D341Med (cell line): Measurements from ENCODE around the gene ADCY3.

Experiments
- DNase-seq: peaks from one replicate; pipeline ENCODE4 v3.0.0; 2012; ENCODE audit warnings: low spot score

The ADCY3 gene

DNA sequence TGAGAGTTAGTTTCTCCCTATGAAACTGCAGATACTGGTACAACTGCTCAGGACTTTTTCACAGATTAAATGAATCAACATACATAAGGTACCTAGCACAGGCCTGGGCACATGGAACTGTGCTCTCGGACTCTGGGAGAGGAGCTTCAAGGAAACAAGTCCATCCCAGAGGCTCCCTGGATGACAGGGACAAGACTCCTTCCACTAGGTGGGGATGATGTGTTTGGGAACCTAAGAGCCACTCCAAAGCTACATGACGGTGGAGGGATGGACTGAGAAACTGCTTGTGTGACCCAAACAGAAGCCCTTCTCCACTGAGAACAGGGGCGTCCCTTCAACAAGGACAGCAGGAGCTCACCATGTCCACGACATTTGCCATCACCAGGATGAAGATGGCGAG lies 89.7 kb downstream of the ADCY3 start:
- no peak for DNase-seq

DNA sequence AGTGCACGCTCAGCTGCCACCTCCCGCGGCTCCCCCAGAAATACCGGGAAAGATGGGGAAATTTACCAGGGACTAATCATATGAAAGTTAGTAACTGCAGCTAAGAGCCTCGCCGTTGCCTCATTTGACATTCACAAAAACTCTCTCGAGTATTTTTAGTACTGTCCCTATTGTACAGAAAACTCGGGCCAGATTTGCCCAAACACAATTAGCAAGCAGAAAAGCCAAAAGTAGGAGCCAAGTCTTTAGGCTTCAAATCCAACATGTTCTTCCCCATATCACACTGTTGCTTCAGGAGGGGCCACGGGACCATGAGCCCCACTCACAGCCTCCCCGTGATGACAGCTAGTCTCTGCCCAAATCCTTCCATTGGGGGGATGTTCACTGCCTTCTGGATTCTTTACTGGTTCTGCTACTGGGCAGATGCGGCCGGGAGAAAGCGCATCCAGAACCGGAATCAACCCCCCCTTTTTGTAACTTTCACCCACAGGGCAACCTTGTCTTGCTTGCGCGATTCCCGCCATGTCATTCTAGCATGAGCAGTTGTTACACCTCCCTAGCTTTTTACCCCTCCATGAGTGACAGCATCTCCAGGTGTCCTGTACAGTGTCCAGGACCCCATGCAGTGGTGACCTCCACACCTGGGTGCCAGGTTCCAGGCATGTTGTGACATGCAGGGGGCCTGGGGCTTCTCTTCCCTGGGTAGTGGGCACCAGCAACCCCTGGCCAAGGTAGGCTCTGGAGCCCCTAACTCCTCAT lies 91.6 kb downstream of the ADCY3 start:
- no peak for DNase-seq

DNA sequence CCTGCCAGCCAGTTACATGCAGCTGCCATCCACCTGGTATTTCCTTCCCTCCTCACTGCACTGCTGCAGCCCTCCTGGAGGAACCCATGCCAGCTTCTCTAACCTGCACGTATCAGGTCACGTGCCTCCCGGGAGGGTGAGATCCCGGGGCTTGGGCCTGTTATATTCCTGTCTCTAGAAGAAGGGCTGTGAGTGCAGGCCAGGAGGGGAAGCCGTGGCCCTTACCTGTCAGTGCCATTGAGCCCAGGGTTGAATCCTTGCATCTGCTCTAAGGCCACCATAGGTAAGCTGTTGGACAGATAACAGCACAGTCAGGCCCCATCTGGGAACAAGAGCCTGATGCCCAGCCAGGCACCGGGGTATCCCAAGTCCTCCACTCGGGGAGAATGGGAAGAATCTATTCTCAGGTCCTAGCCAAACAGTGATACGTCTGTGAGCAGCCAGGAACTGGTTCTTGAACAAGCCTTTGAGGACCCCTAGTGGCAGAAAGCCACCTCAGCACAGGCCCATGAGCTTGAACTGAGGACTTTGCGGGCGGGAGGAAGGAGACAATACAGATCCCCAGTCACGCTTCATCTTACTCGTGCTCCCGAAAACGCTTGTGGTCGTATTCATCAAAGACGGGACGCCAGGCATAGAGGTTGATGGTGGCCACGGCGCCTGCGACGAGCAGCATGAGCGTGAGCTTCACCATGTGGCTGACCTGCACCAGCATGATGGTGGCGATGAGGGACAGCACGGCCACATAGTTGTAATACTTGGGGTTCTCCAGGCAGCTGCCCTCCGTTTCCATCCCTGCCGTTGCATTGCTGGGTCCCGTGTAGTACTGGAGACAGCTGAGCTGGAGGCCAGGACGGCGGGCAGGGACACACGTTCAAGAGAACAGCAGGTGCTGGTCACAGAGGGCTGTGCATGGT lies 92.5 kb downstream of the ADCY3 start:
- peak; percentile 84 for DNase-seq

DNA sequence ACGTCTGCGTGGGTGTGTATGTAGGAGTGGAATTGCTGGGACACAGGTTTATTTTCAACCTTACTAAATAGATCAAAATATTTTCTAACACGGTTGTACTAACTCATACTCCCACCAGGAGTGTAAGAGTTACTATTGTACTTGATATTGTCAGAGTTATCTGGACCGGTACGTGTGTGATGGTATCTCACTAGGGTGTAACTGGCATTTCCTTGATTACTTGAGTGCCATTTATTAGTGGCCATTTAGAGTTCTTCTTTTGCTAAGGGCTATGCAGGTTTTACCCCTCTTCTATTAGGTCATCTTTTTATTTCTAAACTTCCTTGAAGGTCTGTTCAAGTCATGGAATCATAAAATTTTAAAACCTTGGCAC lies 93.3 kb downstream of the ADCY3 start:
- DNase-seq: no peak

DNA sequence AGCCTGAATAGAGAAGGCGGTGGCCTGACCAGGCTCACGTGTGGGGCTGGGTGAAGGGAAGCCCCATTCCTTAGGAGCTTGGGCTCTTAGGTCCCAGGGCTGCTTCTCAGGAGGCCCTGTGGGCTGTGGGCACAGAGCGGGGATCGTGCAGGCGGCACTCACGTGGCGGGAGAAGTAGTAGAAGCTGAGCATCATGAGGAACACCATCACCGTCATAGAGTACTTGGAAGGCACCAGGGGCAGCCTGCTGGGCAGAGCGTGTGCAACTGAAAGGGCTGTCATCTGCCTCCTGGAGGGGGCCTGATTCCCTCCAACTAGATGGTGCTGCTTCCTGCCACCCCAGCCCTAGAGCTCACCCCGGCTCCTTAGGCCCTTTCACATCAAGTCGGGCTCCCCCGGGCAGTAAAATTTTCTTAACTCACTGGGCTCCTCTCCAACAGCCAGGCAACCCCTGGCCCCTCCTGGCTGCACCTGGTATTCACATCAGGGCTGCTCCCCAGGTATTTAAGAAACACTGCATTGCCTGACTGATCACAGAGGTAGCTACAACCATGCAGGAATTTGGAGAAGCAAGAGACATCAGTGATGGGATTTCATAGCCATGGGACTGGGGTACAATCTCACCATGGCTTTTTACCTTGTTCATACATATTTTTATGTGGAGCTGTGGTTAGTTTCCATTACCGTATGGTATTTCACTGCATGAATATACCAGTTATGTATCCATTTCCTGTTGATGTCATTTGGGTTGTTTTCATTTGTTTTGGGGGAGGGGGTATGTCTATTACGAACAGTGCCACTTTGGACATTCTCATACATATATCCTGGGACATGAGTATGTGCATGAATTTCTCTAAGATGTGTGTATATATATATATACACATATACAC lies 93.9 kb downstream of the ADCY3 start:
- peak; percentile 21 for DNase-seq

DNA sequence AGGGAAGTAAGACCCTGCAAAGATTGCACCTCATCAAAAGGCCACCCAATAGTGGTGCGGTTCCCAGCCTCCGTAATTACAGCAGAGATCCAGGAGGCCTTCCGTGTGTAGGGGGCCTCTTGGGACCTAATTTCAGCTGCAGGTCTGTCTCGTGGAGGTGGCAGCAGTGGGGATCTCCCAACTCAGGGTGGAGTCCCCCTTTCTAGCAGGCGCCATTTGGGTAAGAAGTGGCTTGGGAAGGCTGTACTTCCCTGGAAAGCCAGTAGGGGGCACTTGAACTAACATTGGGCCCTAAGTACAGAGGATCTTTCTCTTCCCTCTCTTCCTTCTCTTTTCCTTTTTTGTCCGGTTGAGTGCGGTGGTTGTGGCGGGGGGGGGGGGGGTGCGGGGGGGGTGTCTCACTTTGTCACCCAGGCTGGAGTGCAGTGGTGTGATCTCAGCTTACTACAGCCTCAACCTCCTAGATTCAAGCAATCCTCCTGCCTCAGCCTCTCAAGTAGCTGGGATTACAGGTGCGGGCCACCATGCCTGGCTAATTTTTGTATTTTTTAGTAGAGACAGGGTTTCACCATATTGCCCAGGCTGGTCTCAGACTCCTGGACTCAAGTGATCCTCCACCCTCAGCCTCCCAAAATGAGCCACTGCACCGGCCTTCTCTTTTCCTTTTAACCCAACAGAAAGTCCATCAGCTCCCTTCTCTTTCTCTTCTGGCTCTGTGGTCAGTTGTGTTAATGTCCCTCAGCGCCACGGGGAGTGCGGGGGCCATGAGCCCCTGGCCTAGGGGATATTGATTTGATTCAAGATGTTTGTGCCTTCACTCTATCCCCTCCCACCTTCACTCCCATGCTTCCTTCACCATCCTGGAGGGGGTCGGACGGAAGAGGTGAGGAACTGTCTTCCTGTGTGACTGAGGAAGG lies 94.8 kb downstream of the ADCY3 start:
- DNase-seq: peak; percentile 43

DNA sequence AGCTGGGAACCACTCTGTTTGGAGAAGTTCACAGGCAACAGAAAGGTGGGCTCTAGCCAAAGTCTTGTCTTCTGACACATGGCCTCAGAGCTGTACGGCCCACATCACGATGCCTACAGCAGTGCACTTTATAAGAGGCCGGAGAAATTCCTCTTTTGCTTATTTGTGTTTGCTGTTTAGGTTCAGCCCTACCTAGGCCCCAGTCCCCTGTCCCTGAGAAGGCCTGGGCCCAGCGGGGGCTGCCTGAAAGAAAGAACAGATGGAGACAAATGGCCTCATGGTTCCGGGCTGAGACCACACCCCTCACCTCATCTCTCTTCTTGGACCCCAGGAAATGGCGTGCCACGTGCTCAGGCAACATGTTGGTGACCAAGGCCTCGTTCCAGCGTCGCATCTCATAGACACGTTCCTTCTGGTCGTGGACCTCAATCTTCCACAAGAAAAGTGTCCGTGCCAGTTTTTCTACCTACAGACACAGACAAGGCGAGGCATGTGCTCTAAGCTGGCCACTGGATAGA lies 95.9 kb downstream of the ADCY3 start:
- DNase-seq: no peak

DNA sequence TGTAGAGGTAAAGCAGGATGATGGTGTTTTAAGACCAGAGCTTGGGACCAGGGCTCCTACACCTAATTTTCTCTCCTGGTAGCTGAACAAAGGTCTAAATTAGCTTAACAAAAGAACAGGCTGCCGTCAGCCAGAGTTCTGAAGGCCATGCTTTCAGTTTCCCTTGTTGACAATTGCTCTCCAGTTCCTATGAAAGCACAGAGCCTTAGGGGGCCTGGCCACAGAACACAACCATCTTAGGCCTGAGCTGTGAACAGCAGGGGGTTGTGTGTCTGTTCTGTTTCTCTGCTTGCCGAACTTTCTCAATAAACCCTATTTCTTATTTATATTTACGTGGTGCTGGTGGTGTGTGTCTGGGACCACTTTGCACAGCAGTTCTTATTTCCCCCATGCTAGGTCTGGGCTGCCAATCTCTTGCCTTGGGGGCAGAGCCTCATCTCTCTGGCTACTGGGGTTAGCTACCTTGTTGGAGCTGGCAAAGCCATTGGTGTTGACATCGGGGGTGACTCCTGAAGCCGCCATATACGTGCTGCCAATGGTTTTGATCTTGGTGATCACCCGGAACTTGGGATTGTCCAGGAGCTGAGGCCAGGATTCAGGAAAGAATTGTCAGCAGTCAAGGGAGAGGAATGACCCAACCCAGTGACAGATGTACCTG lies 97.9 kb downstream of the ADCY3 start:
- DNase-seq: no peak

DNA sequence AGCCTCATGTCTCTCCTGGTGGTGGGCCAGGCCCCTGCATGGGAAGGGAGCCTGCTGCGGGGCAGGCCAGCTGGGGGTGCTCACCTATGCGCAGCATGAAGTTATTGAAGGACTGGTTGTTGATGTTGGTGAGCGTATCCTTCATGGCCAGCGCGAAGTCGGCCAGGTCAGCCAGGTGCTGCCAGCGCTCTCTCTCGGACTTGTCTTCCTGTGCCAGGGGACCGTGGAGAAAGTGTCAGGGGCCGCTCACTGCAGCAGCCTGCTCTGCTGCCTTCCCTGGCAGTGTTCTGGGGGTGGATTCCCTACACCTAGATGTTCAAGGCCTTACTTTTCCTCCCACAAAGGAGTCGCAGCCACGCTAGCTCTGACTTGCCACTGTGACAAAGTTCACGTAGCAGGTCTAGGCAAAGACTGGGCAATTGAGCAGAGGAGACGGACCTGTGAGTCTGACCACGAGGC lies 98.6 kb downstream of the ADCY3 start:
- DNase-seq: no peak

DNA sequence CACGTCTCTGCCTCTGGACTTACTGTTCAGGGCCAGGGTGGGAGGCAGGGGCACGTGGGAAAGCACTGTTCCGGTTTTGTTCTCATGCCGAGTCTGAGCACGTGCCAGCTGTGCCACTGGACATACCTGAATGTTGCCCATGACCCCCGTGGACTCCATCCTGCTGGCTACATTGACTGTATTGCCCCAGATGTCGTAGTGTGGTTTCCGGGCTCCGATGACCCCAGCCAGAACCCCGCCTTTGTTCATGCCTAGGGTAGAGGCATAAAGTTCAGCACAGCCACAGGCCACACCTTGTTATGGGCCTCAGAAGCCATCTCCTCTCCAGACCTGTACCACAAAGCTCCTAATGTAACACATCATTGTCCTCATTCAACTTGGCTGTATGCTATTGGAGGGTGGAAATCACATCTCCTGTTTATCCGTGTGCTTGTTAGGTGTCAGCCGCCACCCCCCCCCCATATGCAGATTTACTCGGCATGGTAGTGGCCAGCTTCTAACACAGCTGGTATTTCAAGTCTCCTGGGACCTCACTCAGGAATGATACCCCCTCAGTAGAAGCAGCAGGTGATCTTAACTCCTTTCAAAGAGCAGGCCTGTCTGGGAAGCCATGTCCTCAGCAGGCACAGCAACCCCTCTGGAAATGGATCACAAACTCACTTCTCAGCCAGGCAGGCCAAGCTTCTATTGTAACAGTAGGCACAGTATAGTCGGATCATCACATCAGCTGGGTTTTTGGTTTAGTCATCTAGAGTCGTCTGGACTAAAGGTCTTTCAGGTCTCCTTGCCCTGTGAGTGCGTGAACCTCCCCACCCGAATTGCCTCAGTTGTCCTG lies 99.2 kb downstream of the ADCY3 start:
- no peak for DNase-seq

DNA sequence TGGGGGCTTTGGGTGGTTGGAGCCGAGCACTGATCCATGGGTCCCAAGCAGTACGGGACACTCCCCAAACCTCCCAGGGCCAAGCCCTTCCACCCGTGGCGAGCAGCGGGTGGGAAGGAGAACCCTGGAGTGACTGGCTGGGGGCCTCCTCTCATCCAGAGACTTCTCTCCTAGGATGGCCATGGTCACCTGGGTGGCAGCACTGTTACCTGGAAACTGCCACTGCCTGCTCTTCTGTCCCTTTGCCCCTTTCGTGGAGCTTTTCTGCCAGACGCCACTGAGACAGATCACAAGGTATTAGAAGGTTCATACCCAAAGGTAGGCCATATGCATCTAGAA lies 99.9 kb downstream of the ADCY3 start:
- no peak for DNase-seq

DNA sequence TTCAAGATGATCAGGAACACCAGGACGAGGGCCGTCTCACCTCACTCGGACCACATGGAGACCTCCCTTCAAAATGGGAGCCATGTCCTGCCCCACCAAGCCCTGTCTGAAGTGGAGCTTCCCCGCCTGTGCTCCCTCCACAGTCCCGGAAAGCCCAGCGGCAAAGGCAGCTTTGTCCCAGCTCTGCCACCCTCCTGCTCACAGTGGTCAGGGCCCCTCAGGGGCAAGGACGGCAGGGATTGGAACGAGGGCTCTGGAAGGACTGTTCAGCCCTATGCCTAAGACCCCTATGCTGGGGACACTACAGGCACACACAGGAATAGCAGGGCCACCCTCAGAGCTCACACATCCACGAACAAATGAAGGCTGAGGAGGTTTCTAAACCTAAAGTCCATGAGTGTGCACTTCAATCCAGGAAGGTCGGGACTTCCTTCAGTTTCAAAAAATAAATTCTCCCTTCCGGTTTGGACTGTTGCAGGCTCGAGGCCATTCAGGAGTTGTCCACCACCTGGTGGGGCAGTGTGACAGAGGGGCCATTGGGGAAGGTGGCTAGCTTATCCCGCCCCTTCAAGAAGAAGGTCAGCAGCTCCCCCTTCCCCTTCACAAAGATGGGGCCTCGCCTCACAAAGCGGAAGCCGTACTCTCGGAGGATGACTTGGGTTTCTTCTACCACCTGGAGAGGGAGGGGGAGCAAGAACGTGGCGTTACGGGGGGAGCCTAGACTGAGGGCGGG lies 100.4 kb downstream of the ADCY3 start:
- DNase-seq: peak; percentile 15

DNA sequence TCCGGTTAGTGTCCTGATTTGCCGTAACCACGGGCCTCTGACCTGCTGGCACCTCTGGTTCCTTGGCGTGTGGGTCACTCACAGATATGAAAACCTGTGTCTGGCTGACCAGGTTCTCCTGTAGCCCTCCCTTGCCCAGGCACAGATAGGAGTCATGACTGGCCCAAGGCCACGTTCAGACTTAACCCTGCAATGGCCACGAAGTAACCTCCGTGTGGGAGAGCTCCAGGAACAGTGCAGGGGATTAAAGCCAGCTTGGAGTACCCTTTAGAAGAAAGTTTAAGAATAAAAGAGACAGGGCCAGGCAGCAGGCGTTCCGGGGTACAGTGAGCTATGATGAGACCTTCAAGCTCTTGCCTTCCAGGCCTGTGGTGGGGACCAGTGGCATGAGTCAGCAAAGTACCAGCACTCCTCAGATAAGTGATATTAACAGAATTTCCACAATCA lies 101.3 kb downstream of the ADCY3 start:
- DNase-seq: no peak

DNA sequence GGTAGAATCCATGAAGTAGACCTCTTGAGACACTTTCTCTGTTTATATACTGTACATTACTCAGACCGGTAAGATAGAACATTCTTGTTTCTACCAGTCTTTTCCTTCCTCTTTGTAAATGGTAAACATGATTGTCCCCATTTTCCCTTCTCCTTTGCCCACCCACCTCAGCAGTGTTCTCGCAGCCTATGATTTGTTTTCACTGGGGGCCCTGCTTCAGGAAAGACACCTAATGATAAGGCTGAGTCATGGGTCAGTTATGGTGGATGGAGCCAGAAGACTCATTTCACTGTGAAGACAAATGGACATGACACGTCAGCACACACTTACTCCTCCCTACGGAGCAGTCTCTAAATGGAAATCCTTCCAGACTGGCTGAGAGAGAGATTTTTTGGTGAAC lies 103.2 kb downstream of the ADCY3 start:
- no peak for DNase-seq

DNA sequence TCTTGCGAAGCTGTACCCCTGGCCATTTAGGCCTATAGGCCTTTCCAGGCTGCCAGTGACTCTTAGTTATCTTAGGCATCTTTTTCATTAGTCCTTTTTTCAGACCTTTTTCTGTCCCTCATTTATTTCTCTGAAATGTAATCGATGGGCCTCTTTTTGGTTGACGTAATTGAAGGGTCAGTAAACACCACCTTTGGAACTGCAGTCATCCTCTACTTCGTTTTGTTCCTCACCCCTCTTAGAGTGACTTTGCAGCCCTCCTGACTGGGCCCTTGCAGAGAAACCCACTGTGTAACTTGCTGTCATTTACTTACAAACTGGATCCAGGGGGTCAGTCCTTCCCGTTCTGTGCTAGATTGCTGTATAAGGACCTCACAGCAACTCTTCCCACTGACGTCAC lies 103.6 kb downstream of the ADCY3 start:
- DNase-seq: no peak

DNA sequence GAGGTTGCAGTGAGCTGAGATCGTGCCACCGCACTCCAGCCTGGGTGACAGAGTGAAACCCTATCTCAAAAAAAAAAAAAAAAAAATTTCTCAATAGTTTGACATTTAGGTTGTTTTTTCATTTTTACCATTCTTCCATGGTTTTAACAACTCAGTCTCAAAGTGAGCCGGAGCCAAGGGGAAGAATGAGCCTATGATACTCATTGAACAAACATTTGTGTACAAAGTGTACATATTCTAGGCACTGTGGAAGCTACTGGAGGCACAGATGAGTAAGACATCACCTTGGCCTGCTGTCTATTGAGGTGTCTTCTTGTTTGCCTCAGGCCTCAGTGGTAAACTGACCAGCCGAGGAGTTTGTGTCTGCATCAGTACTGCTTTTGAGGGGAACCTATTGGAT lies 104.9 kb downstream of the ADCY3 start:
- DNase-seq: no peak

DNA sequence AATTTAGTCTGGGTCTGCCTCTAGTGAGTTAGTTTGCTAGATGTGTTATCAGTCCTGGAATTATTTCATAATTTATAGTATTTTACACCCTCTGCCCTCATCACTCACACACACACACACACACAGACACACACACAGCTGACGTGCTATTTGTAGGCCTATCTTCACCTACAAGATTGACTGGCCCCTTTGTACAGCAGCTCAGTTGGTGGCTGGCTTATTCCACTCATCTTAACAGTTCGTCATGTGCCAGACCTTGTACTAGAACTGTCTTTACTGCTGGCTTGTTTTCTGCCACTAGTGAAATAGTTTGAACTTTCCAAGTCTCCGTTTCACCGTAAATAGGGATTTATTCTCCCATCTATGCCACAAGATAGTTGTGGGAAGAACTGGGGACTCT lies 105.5 kb downstream of the ADCY3 start:
- DNase-seq: no peak

DNA sequence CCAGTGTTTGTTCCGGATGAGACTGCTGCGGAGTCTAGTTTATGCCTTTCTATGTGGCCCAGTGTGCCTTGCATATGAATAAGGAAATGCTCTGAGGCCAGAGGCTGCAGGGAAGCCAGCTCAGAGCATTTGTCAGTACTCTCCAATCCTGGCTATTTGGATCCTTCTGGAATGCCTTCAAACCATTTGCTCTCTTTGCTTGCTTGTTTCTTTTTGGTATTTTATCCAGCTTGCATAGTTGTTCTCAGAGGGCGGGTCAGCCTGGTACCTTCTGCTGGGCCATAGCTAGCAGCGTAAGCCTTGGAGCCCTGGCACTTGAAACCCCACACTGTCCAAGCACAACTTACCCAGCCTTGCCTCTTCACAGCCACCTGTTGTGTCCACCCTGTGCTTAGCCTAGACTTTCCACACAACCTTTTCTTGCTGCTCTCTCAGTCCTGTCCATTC lies 106.3 kb downstream of the ADCY3 start:
- DNase-seq: no peak
